ENCODE data around the gene PPM1E.
"Not testable (repeated sequence)": the region's sequence is repeated elsewhere in the genome, so short reads cannot be mapped to it uniquely, and the experiment has no call there.

PPM1E gene

DNA sequence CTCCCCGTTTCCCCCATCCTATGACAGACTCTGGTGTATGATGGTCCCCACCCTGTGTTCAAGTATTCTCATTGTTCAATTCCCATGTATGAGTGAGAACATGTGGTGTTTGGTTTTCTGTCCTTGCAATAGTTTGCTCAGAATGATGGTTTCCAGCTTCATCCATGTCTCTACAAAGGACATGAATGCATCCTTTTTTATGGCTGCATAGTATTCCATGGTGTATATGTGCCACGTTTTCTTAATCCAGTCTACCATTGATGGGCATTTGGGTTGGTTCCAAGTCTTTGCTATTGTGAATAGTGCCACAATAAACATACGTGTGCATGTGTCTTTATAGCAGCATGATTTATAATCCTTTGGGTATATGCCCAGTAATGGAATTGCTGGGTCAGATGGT, 90.8 kb downstream of the PPM1E start:
- not testable (repeated sequence) for H3K36me3 ChIP-seq (ENCODE audit: control insufficient read depth, insufficient read depth, low read length); H3K9ac ChIP-seq (ENCODE audit: low read depth, low read length); H3K9me3 ChIP-seq (ENCODE audit: control insufficient read depth, insufficient read depth, low read length); H3K27me3 ChIP-seq (ENCODE audit: control insufficient read depth, insufficient read depth, low read length); H3K4me3 ChIP-seq (ENCODE audit: low read depth, low read length); H3K4me1 ChIP-seq (ENCODE audit: control insufficient read depth, insufficient read depth, low read length); H3K27ac ChIP-seq (ENCODE audit: low read depth, low read length)

DNA sequence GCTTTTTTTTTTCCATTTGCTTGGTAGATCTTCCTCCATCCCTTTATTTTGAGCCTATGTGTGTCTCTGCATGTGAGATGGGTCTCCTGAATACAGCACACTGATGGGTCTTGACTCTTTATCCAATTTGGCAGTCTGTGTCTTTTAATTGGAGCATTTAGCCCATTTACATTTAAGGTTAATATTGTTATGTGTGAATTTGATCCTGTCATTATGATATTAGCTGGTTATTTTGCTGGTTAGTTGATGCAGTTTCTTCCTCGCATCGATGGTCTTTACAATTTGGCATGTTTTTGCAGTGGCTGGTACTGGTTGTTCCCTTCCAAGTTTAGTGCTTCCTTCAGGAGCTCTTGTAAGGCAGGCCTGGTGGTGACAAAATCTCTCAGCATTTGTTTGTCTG, 94.5 kb downstream of the PPM1E start:
- not testable (repeated sequence) for H3K36me3 ChIP-seq (ENCODE audit: control insufficient read depth, insufficient read depth, low read length); H3K9me3 ChIP-seq (ENCODE audit: control insufficient read depth, insufficient read depth, low read length)

DNA sequence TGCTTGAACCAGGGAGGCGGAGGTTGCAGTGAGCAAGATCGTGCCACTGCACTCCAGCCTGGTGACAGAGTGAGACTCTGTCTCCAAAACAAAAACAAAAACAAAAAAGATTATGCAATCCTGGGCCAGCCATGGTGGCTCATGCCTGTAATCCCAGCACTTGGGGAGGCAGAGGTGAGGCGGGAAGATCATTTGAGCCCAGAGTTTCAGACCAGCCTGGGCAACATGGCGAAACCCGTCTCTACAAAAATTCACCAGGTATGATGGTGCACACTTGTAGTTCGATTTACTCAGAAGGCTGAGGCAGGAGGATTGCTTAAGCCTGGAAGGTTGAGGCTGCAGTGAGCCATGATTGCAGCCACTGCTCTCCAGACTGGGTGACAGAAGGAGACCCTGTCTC, 109.6 kb downstream of the PPM1E start:
- Histone ChIP-seq H3K27ac (ENCODE audit: low read depth, low read length) (no peak overlapping the region), H3K36me3 (ENCODE audit: control insufficient read depth, insufficient read depth, low read length) (no peaks in the 10 kb centered on the region), H3K9me3 (ENCODE audit: control insufficient read depth, insufficient read depth, low read length) (no peaks in the 10 kb centered on the region), H3K4me3 (ENCODE audit: low read depth, low read length) (no peak overlapping the region), H3K27me3 (ENCODE audit: control insufficient read depth, insufficient read depth, low read length) (no peaks in the 10 kb centered on the region), H3K4me1 (ENCODE audit: control insufficient read depth, insufficient read depth, low read length) (no peaks in the 10 kb centered on the region), H3K9ac (ENCODE audit: low read depth, low read length) (no peak overlapping the region)

More for the DNA sequence above, 94.5 kb downstream of the PPM1E start:
- H3K27ac ChIP-seq (ENCODE audit: low read depth, low read length); H3K4me3 ChIP-seq (ENCODE audit: low read depth, low read length); H3K9ac ChIP-seq (ENCODE audit: low read depth, low read length); H3K4me1 ChIP-seq (ENCODE audit: control insufficient read depth, insufficient read depth, low read length); H3K27me3 ChIP-seq (ENCODE audit: control insufficient read depth, insufficient read depth, low read length): not testable (repeated sequence)

DNA sequence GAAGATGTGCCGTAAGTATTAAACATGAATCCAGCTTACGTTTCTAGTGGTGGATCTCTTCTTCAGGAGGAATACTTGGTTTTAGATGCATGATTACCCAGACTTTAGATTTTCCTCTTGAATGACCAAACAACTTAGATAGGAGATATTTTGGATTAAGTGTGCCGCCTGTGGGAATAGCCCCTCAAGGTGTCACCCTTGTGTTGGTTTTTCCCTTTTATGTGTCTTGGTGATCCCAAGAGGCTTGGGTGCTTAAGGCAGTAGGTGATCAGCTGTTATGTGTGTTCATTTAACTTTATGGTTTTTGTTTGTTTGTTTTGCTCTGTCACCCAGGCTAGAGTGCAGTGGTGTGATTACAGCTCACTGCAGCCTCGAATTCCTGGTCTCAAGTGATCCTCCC, 115.1 kb downstream of the PPM1E start:
- Histone ChIP-seq H3K36me3 (ENCODE audit: control insufficient read depth, insufficient read depth, low read length) (no peaks in the 10 kb centered on the region), H3K9me3 (ENCODE audit: control insufficient read depth, insufficient read depth, low read length) (no peaks in the 10 kb centered on the region), H3K4me3 (ENCODE audit: low read depth, low read length) (no peak overlapping the region), H3K27me3 (ENCODE audit: control insufficient read depth, insufficient read depth, low read length) (no peaks in the 10 kb centered on the region), H3K4me1 (ENCODE audit: control insufficient read depth, insufficient read depth, low read length) (no peaks in the 10 kb centered on the region), H3K27ac (ENCODE audit: low read depth, low read length) (no peak overlapping the region), H3K9ac (ENCODE audit: low read depth, low read length) (no peak overlapping the region)

DNA sequence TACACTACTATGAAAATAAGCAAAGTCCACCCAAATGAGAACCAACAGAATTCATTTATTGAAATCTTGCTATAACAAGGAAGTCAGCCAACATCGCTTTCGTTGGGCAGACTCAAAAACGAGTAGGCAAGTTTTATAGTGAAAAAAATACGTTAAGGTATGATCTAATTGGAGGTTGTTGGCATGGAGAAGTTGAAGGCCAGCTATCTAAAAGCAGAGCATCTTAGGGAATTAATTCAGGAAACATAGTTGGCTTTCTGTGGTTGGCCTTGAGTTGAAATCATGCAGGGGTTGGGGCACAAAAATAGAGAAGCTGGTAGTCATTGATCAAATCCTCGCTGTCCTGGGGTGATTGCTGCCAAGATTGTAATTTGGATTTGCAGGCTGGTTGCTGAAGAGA, 118.3 kb downstream of the PPM1E start:
- Histone ChIP-seq H3K27ac (ENCODE audit: low read depth, low read length) (no peak overlapping the region), H3K4me3 (ENCODE audit: low read depth, low read length) (no peak overlapping the region), H3K9me3 (ENCODE audit: control insufficient read depth, insufficient read depth, low read length) (no peaks in the 10 kb centered on the region), H3K9ac (ENCODE audit: low read depth, low read length) (no peak overlapping the region), H3K36me3 (ENCODE audit: control insufficient read depth, insufficient read depth, low read length) (no peaks in the 10 kb centered on the region), H3K27me3 (ENCODE audit: control insufficient read depth, insufficient read depth, low read length) (no peaks in the 10 kb centered on the region), H3K4me1 (ENCODE audit: control insufficient read depth, insufficient read depth, low read length) (no peaks in the 10 kb centered on the region)

DNA sequence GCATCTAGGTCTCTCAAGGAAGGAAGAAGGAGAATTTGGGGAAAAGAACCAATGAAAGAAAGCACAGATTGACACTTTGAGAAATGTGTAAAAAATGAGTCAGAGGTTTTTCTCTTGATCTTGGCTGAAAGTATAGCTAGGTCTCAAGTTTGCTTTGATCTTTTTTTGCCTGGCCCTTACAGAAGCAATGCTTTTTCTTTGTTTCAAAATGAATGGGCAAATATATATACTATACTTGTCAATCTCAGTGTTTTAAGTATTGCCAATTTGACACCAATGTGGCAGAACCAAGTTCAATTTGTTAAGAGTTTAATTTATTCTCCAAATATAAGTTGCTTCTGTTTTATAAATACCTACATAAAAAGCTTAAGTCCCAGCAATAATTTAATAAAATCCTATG, 119.6 kb downstream of the PPM1E start:
- Histone ChIP-seq H3K27me3 (ENCODE audit: control insufficient read depth, insufficient read depth, low read length) (no peaks in the 10 kb centered on the region), H3K4me3 (ENCODE audit: low read depth, low read length) (no peak overlapping the region), H3K9me3 (ENCODE audit: control insufficient read depth, insufficient read depth, low read length) (no peaks in the 10 kb centered on the region), H3K27ac (ENCODE audit: low read depth, low read length) (no peak overlapping the region), H3K36me3 (ENCODE audit: control insufficient read depth, insufficient read depth, low read length) (no peaks in the 10 kb centered on the region), H3K4me1 (ENCODE audit: control insufficient read depth, insufficient read depth, low read length) (no peaks in the 10 kb centered on the region), H3K9ac (ENCODE audit: low read depth, low read length) (no peak overlapping the region)

DNA sequence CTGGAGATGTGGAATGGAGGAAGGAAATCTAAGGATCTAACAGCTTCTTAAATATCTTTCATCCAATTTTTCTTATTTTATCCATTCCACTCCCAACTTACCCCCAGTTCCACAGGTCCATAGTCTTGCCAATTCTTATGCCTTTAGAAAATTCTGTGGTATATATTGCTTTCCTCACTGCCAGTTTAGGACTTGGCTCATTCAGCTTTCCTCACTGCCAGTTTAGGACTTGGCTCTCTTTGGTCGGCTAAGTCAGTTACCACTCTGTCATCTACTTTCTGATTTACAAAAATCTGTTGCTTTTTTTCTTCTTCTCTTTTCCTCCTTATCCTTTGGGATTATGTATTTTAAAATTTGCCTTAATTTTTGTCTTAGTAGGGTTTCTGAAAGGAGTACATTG, 128.5 kb downstream of the PPM1E start:
- no peak overlapping the region for H3K27ac ChIP-seq (ENCODE audit: low read depth, low read length)
- no peaks in the 10 kb centered on the region for H3K36me3 ChIP-seq (ENCODE audit: control insufficient read depth, insufficient read depth, low read length)
- H3K4me3 ChIP-seq (ENCODE audit: low read depth, low read length), result no peak overlapping the region
- H3K27me3 ChIP-seq (ENCODE audit: control insufficient read depth, insufficient read depth, low read length), result no peaks in the 10 kb centered on the region
- no peaks in the 10 kb centered on the region for H3K4me1 ChIP-seq (ENCODE audit: control insufficient read depth, insufficient read depth, low read length)
- no peaks in the 10 kb centered on the region for H3K9me3 ChIP-seq (ENCODE audit: control insufficient read depth, insufficient read depth, low read length)
- H3K9ac ChIP-seq (ENCODE audit: low read depth, low read length), result no peak overlapping the region

DNA sequence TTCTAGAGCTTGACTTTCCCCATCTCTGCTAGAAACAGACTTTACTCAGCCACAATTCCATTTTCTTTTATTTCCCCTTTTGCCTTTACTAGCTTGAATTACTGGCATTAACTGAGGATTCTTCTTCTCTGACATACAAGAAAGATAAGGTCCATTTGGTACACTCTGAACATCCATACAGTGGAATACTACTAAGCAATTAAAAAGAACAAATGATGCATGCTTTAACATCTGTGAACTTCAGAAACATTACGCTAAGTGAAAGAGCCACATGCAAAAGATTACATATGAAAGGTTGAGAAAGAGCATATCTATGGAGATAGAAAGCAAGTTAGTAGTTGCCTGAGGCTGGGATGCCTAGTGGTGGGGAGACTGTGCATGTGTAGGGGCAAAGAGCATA, 130.9 kb downstream of the PPM1E start:
- Histone ChIP-seq H3K4me1 (ENCODE audit: control insufficient read depth, insufficient read depth, low read length) (no peaks in the 10 kb centered on the region), H3K9me3 (ENCODE audit: control insufficient read depth, insufficient read depth, low read length) (no peaks in the 10 kb centered on the region), H3K9ac (ENCODE audit: low read depth, low read length) (no peak overlapping the region), H3K27me3 (ENCODE audit: control insufficient read depth, insufficient read depth, low read length) (no peaks in the 10 kb centered on the region), H3K4me3 (ENCODE audit: low read depth, low read length) (no peak overlapping the region), H3K36me3 (ENCODE audit: control insufficient read depth, insufficient read depth, low read length) (no peaks in the 10 kb centered on the region), H3K27ac (ENCODE audit: low read depth, low read length) (no peak overlapping the region)

DNA sequence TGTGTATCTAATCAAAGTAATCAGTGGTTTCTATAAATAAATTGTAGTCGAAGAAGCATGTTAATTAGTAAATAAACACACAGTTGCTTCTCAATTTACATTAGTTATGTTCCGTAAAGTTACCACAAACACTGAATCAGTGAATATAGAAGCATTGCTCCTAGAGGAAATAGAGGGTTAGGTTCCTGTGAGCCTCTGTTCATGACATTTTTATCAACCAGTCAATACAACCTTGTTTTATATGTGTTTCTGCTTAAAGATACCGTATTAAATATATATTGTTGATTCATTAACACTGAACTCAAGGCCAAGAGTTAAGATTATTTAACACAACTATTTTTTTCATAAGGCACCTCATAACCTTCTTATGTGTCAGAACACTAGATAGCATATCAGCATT, 134.3 kb downstream of the PPM1E start:
- H3K9ac ChIP-seq (ENCODE audit: low read depth, low read length), result no peak overlapping the region
- no peak overlapping the region for H3K4me3 ChIP-seq (ENCODE audit: low read depth, low read length)
- no peaks in the 10 kb centered on the region for H3K9me3 ChIP-seq (ENCODE audit: control insufficient read depth, insufficient read depth, low read length)
- H3K27ac ChIP-seq (ENCODE audit: low read depth, low read length), result no peak overlapping the region
- no peaks in the 10 kb centered on the region for H3K4me1 ChIP-seq (ENCODE audit: control insufficient read depth, insufficient read depth, low read length)
- no peaks in the 10 kb centered on the region for H3K27me3 ChIP-seq (ENCODE audit: control insufficient read depth, insufficient read depth, low read length)
- H3K36me3 ChIP-seq (ENCODE audit: control insufficient read depth, insufficient read depth, low read length), result no peaks in the 10 kb centered on the region

DNA sequence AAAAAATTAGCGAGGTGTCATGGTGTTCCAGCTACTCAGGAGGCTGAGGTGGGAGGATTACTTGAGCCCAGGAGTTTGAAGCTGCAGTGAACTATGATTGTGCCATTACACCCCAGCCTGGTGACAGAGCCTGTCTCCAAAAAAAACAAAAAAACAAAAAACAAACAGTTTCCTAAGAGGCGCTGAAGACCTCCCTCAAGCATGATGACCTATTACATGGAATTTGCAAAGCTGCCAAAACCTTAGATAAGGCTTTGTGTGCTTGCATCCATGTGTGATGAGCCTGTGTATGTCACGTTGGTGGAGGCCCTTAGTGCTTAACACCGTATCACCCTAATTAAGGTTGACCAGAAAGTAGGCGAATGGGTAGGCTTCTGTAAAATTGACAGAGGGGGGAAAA, 143.5 kb downstream of the PPM1E start:
- Histone ChIP-seq H3K36me3 (ENCODE audit: control insufficient read depth, insufficient read depth, low read length) (no peaks in the 10 kb centered on the region), H3K4me3 (ENCODE audit: low read depth, low read length) (no peak overlapping the region), H3K27ac (ENCODE audit: low read depth, low read length) (no peak overlapping the region), H3K9ac (ENCODE audit: low read depth, low read length) (no peak overlapping the region), H3K4me1 (ENCODE audit: control insufficient read depth, insufficient read depth, low read length) (no peaks in the 10 kb centered on the region), H3K9me3 (ENCODE audit: control insufficient read depth, insufficient read depth, low read length) (no peaks in the 10 kb centered on the region; the same call in 1 of the 2 replicates), H3K27me3 (ENCODE audit: control insufficient read depth, insufficient read depth, low read length) (no peaks in the 10 kb centered on the region)

DNA sequence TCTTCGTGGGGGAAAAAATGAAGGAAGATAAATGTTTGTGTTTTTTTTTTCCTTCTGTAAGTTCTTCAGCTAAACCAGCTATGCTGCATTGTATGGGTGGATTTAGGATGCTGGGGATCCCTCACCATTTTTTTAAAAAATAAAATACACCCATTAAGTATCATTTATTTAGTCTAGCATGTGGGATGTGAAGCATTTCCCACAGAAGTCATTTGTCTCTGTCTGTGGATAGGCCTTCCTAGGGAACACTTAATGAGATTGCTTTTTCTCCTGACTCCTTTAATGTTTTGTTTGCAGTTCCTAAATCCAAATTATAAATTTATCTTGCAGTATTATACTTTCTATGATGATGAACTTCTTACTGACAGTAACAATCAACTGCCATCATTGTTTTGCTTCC, 146.7 kb downstream of the PPM1E start:
- Histone ChIP-seq H3K27ac (ENCODE audit: low read depth, low read length) (no peak overlapping the region), H3K27me3 (ENCODE audit: control insufficient read depth, insufficient read depth, low read length) (no peaks in the 10 kb centered on the region), H3K36me3 (ENCODE audit: control insufficient read depth, insufficient read depth, low read length) (no peaks in the 10 kb centered on the region), H3K9ac (ENCODE audit: low read depth, low read length) (no peak overlapping the region), H3K9me3 (ENCODE audit: control insufficient read depth, insufficient read depth, low read length) (no peaks in the 10 kb centered on the region; the same call in 1 of the 2 replicates), H3K4me1 (ENCODE audit: control insufficient read depth, insufficient read depth, low read length) (no peaks in the 10 kb centered on the region), H3K4me3 (ENCODE audit: low read depth, low read length) (no peak overlapping the region)

DNA sequence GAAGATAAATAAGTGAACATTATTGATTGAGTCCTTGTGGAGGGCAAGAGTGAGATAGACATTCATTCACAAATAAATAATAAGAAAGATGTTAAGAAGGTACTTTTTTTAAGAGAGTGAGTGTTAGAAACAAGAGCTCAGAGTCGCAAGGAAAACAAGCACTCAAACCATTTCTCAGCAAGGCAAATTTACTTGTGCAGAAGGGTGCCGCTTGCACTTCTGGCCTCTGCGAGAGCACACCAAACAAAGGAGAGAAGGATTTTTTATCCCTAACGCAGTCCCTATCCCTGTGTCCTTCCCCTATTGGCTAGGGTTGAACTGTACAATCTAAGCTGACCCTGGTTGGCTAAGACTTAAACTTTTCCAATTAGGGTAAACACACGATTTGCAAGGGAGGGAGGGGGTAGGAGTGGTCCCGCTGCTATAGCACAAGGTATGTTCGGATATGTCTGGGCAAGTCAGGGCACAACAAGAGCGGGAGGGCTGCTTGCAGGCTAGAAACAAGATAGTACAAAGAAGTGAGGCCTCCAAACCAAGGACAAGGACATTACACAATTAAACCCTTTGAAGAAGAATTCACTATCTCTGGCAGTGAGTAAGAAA, 156.2 kb downstream of the PPM1E start:
- H3K9me3 ChIP-seq (ENCODE audit: control insufficient read depth, insufficient read depth, low read length), result peaks cover 34% of the 10 kb centered on the region
- H3K9ac ChIP-seq (ENCODE audit: low read depth, low read length), result no peak overlapping the region
- no peaks in the 10 kb centered on the region for H3K4me1 ChIP-seq (ENCODE audit: control insufficient read depth, insufficient read depth, low read length)
- H3K36me3 ChIP-seq (ENCODE audit: control insufficient read depth, insufficient read depth, low read length), result no peaks in the 10 kb centered on the region
- no peak overlapping the region for H3K27ac ChIP-seq (ENCODE audit: low read depth, low read length)
- no peaks in the 10 kb centered on the region for H3K27me3 ChIP-seq (ENCODE audit: control insufficient read depth, insufficient read depth, low read length)
- no peak overlapping the region for H3K4me3 ChIP-seq (ENCODE audit: low read depth, low read length)
